Activated CD4-positive, alpha-beta T cell treated with anti-CD3 and anti-CD28 coated beads, Interleukin-2, amount 50 U/mL, for 16 hours (primary cell): ENCODE data around the gene FOXO3.

Experiments
- DNase-seq: peaks from one replicate; pipeline ENCODE4 v3.0.0-alpha.2; 2020

Gene FOXO3

GRCh38 chr6:108716801-108717791 lies 156.4 kb downstream of the FOXO3 start:
- no peak for DNase-seq

GRCh38 chr6:108719477-108719876 lies 158.8 kb downstream of the FOXO3 start:
- no peak for DNase-seq

- DNase-seq: no peak
Observed at GRCh38 chr6:108720827-108721226, 160.1 kb downstream of the FOXO3 start.

- no peak for DNase-seq
Observed at GRCh38 chr6:108721286-108721685, 160.6 kb downstream of the FOXO3 start.

GRCh38 chr6:108723594-108723993 lies 162.9 kb downstream of the FOXO3 start:
- DNase-seq: no peak

- no peak for DNase-seq
Observed at GRCh38 chr6:108726726-108727339, 166.1 kb downstream of the FOXO3 start.

- no peak for DNase-seq
Observed at GRCh38 chr6:108727966-108728730, 167.4 kb downstream of the FOXO3 start.

- DNase-seq: no peak
Observed at GRCh38 chr6:108728826-108729225, 168.1 kb downstream of the FOXO3 start.

- DNase-seq: no peak
Observed at GRCh38 chr6:108730635-108731515, 170.2 kb downstream of the FOXO3 start.

GRCh38 chr6:108732091-108732870 lies 171.6 kb downstream of the FOXO3 start:
- DNase-seq: no peak

- no peak for DNase-seq
Observed at GRCh38 chr6:108733051-108733450, 172.3 kb downstream of the FOXO3 start.

GRCh38 chr6:108733706-108734265 lies 173.1 kb downstream of the FOXO3 start:
- no peak for DNase-seq
